Measurements from ENCODE around the gene KRT38.

Gene KRT38

GRCh38 chr17:41440531-41441033, at the start of gene KRT38:
Gene KRT38 (minus strand): TSS chr17:41440983. CDS start chr17:41440921, 62 bp downstream.
- DNase-seq = no peak

- DNase-seq = no peak
Observed at GRCh38 chr17:41489531-41489930, 48.7 kb upstream of the KRT38 start, which contains the start of gene KRT36. Gene KRT36 (minus strand): TSS chr17:41489910. CDS start chr17:41489864, 46 bp downstream.

GRCh38 chr17:41486809-41487530, 46.2 kb upstream of the KRT38 start:
- peak; percentile 50 for DNase-seq

GRCh38 chr17:41486316-41486715, 45.5 kb upstream of the KRT38 start:
- DNase-seq = no peak

- DNase-seq = no peak
Observed at GRCh38 chr17:41484920-41485904, 44.4 kb upstream of the KRT38 start.

- no peak for DNase-seq
Observed at GRCh38 chr17:41483991-41484826, 43.4 kb upstream of the KRT38 start.

GRCh38 chr17:41483531-41483930, 42.7 kb upstream of the KRT38 start:
- DNase-seq = no peak

- DNase-seq = no peak
Observed at GRCh38 chr17:41481036-41481435, 40.3 kb upstream of the KRT38 start, which contains the start of gene KRT35. Gene KRT35 (minus strand): TSS chr17:41481151. CDS start chr17:41481097, 54 bp downstream.

- DNase-seq = no peak
Observed at GRCh38 chr17:41480581-41480980, 39.8 kb upstream of the KRT38 start.

GRCh38 chr17:41480136-41480535, 39.4 kb upstream of the KRT38 start:
- no peak for DNase-seq

GRCh38 chr17:41478237-41478636, 37.5 kb upstream of the KRT38 start:
- no peak for DNase-seq

GRCh38 chr17:41476866-41477815, 36.4 kb upstream of the KRT38 start:
- DNase-seq = no peak

GRCh38 chr17:41475421-41475820, 34.6 kb upstream of the KRT38 start:
- no peak for DNase-seq

GRCh38 chr17:41474863-41475262, 34.1 kb upstream of the KRT38 start:
- no peak for DNase-seq

GRCh38 chr17:41468346-41468745, 27.6 kb upstream of the KRT38 start:
- DNase-seq = no peak

GRCh38 chr17:41467561-41467960, 26.8 kb upstream of the KRT38 start:
- no peak for DNase-seq

- no peak for DNase-seq
Observed at GRCh38 chr17:41466988-41467387, 26.2 kb upstream of the KRT38 start, which contains the start of gene KRT32. Gene KRT32 (minus strand): TSS chr17:41467386. CDS start chr17:41467325, 61 bp downstream.

- DNase-seq = no peak
Observed at GRCh38 chr17:41464682-41465081, 23.9 kb upstream of the KRT38 start.

GRCh38 chr17:41464173-41464572, 23.4 kb upstream of the KRT38 start:
- DNase-seq = no peak

GRCh38 chr17:41463746-41464145, 23.0 kb upstream of the KRT38 start:
- no peak for DNase-seq

- DNase-seq = no peak
Observed at GRCh38 chr17:41462705-41463104, 21.9 kb upstream of the KRT38 start.
